ENCODE data around the gene HDAC4. TPM values are rescaled to one million over a fixed set of nuclear protein-coding genes. Genes with fewer than 3 reads are reported as not detected.

Gene HDAC4
- total RNA-seq, 1 donor: 28.3 TPM

DNA sequence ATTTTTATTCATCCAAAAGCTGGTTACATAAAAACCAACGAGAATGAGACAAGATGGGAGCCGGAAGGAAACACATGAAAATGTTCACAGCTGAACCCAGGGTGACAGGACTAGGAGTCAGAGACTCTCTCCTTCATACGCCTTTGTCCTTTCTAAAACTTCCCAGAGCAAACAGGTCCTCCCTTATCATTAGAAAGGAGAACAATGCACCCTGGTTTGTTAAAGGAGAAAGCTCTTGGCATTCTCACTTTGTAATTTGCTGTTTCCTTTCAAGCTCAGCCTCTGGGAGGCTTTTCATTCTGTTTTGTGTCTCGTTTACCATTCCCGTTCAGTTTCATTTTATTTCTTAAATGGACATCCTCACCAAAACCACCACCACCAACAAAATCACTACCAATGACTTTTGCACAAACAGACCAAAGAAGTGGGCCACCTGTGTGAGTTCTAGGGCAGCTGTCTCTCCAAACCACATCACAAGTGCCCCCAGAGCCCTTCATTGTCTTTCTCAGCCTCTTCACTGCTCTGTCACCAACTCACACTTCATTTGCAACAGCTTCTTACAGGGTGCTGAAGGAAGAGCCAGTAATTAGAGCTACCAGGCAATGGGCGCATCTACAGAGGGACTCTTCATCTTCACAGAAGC, 105.3 kb downstream of the HDAC4 start:
- TF ChIP-seq, protein P1, sequence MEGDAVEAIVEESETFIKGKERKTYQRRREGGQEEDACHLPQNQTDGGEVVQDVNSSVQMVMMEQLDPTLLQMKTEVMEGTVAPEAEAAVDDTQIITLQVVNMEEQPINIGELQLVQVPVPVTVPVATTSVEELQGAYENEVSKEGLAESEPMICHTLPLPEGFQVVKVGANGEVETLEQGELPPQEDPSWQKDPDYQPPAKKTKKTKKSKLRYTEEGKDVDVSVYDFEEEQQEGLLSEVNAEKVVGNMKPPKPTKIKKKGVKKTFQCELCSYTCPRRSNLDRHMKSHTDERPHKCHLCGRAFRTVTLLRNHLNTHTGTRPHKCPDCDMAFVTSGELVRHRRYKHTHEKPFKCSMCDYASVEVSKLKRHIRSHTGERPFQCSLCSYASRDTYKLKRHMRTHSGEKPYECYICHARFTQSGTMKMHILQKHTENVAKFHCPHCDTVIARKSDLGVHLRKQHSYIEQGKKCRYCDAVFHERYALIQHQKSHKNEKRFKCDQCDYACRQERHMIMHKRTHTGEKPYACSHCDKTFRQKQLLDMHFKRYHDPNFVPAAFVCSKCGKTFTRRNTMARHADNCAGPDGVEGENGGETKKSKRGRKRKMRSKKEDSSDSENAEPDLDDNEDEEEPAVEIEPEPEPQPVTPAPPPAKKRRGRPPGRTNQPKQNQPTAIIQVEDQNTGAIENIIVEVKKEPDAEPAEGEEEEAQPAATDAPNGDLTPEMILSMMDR (IDR thresholded peaks at IDR 0.05; ENCODE audit: insufficient read depth, low read length): peak; percentile 3
- peak overlapping the region; percentile 34 for H3K4me3 ChIP-seq (ENCODE audit: low read depth, low read length)
- DNase-seq (ENCODE audit: low read depth): peak; percentile 49

DNA sequence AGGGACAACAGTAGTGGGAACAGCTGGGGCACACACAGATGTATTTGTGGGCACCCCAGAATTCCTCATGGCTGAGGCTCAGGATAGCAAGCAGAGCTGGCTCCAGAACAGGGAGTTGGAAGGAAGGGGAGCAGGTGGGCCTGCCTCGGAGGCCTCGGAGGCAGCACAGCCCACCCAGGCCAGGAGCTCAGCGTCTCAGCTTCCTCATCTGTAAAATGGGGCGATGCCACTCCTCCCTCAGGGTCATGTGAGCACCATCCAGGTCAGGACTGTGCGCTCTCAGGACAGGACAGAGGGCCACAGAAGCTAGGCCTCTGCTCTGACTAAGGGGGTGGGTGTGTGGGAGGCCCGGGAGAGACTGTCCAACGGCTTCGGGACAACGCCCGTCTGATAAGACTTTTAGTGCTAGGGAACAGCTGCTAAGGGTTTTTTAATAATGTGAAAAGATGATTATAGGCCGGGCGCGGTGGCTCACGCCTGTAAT, 106.2 kb downstream of the HDAC4 start:
- TF ChIP-seq, protein P1 (IDR thresholded peaks at IDR 0.05; ENCODE audit: insufficient read depth, low read length): no peak
- no peak overlapping the region for H3K4me3 ChIP-seq (ENCODE audit: low read depth, low read length)
- DNase-seq (ENCODE audit: low read depth): no peak

DNA sequence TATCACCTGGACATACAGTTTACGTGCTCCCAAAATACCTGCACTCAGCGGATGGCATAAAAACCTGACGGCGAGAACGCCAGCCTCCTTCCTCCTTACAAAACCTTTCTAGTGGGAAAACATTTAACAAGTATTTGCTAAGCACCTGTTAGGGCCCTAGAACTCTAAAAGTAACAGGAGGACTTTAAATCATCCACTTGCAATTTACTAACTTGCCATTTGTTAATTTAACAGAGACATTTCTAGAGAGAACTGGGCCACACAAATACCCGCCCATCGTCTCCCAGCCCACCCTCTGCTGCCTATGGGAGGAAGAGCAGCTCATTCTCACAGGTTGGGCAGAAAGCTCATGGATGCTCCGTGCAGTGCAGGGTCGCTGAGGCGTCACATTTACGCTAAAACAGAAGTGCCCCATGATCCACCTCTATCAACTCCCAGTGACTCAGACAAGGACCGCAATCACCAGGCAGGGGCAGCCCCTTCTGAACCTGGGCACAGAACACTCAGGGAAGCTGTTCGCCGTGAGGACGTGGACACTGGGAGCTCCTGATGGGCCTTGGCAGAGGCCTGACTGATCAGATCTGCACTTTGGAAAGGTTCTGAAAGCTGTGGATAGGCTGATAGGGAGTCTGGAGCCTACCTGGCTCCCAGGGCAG, 106.9 kb downstream of the HDAC4 start:
- TF ChIP-seq, protein P1 (IDR thresholded peaks at IDR 0.05; ENCODE audit: insufficient read depth, low read length): no peak
- no peak overlapping the region for H3K4me3 ChIP-seq (ENCODE audit: low read depth, low read length)
- no peak for DNase-seq (ENCODE audit: low read depth)

DNA sequence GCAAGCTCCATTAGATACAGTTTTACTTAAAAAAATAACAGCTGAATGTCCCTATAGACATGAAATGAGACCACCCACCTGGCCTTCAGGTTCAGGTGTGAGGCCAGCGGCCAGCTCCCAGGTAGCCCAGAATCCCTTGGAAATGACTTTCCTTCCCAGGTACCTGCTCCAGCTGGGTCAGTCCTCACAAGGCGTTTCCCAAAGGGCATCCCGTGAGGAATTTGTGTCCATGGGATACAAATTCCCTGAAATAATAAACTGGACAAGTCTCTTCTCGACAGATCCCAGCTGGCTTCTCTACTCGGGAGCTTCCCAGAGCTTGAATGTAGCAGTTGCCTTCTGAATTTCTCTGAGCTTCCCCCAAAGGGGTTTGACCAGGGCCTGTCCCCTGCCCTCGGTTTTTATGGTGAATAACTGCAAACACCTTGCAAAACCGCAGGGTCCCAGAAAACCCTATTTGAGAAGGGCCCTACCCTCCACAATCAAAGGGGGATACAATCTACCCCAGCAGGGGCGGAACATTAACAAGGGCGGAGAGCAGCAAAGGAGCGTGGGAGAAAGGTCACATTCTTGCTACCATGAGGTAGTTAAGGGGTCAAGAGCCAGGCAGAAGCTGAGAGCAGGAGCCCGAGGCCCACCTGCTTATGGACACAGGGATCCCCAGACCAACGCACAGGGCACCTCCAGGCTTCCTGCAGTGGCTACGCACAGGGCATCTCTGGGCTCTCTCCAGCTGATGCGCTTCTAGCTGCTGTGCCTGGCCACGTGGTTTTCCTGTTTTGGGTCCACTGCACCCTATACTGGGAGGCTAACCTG, 107.7 kb downstream of the HDAC4 start:
- TF ChIP-seq, protein P1 (IDR thresholded peaks at IDR 0.05; ENCODE audit: insufficient read depth, low read length): no peak
- no peak overlapping the region for H3K4me3 ChIP-seq (ENCODE audit: low read depth, low read length)
- no peak for DNase-seq (ENCODE audit: low read depth)

DNA sequence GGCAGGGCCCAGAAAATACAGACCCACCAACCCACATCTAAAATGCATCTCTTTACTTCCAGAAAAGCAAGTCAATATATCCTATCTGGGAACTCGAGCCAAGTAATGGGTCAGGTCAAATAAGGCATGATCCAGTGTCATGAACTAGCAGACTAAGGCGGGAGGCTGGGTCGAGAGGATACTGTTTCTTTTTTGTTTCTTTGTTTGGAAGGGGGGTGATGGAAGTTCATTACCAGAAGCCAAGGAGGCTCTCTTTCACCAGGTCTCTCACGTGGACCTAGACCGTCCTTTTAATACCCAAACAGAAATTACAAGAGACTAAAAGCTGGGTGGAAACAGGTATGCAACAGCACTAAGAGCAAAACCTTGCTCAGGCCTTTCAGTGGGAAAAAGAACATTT, 108.3 kb downstream of the HDAC4 start:
- H3K4me3 ChIP-seq (ENCODE audit: low read depth, low read length): no peak overlapping the region
- TF ChIP-seq, protein P1 (IDR thresholded peaks at IDR 0.05; ENCODE audit: insufficient read depth, low read length): no peak
- DNase-seq (ENCODE audit: low read depth): no peak

DNA sequence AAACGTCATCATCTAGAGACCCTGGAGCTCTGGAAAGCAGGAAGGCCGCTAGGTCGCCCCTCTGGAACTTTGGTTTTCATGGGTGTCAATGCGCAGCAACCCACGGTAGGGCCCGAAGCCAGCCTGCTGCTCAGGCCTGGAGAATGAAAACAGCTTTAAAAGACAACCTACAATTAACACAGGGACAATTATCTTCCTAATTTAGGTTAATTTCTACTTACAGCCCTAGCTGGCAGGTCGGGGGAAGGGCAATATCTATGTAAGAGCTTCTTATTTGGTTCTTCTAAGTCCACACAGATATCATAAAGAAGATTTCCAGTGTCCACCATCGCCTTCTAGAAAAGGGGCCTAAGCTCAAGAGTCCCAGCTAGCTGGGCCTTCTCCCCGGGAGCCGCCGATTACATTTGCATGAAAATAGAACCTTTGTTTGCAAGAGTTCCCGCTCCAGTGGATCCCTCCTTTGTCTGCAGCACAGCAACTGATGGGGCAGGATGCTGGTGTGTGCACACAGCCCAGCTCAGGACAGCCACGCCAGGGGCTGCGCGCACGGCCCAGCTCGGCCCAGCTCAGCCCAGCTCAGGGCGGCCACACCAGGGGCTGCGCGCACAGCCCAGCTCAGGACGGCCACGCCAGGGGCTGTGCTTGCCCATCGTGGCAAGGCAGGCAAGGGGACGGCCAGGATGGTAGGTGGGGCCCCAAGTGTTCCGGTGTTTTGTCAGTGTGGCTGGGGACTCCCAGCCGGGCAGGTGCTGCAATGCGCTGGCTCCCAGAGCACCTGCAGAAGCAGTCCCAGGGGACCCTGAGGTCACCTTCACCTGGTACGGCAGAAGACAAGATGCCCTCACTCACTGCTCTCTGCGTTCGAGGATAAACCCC, 109.1 kb downstream of the HDAC4 start:
- TF ChIP-seq, protein P1 (IDR thresholded peaks at IDR 0.05; ENCODE audit: insufficient read depth, low read length): no peak
- DNase-seq (ENCODE audit: low read depth): no peak
- no peak overlapping the region for H3K4me3 ChIP-seq (ENCODE audit: low read depth, low read length)

All from fibroblast of the aortic adventitia (primary cell).